Dermis blood vessel endothelial cell (primary cell): ENCODE measurements around the gene RALGAPA2. TPM values are rescaled to one million over a fixed set of nuclear protein-coding genes. Genes with fewer than 3 reads are reported as not detected.
A peak's percentile ranks its signal among the peaks of the same experiment; 100 is the strongest.

Experiments used
- DNase-seq: peaks from one replicate; pipeline ENCODE4 v3.0.0; 2010
- total RNA-seq: library from RNA; depleted of rRNA; stranded (reverse); fragments of >200 nt; gene quantifications from 2 replicates; pipeline ENCODE4 v1.2.3, GENCODE V29; 2014

The RALGAPA2 gene
- total RNA-seq, 1 donor from 2014 or later, result 102 TPM

GRCh38 chr20:20455926-20456325, 256.5 kb downstream of the RALGAPA2 start:
- no peak for DNase-seq

DNA sequence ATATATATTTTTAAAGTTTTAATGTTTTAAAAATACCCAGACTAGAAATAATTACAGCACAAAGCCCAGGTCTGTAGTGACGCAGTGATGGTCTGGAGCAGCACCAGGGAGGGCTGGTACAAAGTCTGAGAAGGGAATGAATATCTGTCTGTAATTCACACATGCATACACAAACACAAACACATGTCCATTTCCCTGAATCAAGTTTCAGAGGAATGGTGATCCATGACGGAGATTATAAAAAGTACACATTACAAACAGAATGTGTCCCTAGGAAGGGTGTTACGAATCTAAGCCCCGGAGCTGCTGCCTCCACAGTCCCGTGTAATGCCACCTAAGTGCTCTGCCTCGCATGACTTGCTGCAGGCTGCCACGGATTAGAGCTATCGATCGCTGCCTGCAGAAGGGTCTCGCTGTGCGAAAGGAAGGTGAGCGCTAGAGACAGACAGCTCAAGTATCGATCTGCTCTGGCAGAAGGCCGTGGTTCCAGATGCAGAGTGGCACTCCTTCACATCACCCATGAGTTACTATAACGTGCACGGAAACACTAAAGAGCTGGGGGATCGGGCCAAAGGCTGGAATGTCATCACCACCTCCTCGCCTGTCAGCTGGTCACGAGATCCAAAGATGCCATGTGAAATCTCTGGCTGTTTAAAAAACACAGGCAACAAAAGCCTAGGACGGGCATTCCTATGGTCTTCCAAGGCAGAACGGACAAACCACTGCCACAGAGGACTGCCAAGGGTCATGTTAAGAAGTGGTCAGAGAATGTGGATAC, 257.4 kb downstream of the RALGAPA2 start:
- DNase-seq, result no peak

- DNase-seq, result no peak
Measured at GRCh38 chr20:20454367-20454766, 258.1 kb downstream of the RALGAPA2 start.

GRCh38 chr20:20452254-20452676, 260.2 kb downstream of the RALGAPA2 start:
- peak; percentile 86 for DNase-seq

DNA sequence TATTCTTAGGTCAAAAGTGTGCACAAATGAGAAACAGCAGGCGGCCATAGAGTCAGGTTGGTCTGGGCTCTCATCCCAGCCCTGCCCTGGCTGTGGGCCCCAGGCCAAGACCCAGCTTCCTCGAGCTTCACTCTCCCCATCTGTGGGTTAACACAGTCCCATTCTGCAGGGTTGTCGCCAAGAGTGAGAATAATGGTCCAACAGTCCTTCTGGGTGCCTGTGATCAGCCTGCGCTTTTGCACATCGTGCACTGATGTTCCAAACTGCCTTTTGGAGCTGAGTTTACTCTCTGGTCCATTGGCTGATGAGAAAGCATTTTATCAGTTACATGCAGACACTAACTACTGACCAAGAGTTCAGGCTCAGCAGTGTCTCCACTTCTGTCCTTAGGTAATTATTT, 261.9 kb downstream of the RALGAPA2 start:
- DNase-seq, result no peak

DNA sequence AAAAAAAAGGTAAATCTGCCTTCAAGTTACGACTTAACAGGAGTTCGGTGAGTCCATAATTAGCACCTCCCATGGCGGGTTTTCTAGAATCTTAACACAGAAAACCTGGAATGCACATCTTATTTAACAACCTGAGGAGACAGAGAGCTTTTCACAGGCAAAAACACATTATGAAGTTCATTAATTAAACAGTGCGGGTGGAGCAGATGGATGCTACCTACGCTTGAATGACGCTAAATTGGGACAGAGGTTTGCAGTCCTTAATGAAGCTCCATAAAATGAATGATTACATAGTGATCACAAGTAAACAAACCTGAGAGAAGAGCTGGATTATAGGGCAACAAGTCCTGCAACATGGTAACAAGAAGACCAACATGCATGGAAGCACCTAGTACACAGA, 263.6 kb downstream of the RALGAPA2 start:
- DNase-seq, result no peak

- no peak for DNase-seq
Measured at GRCh38 chr20:20447196-20447595, 265.2 kb downstream of the RALGAPA2 start.

- DNase-seq, result no peak
Measured at GRCh38 chr20:20446425-20447015, 265.9 kb downstream of the RALGAPA2 start.

GRCh38 chr20:20446001-20446400, 266.4 kb downstream of the RALGAPA2 start:
- no peak for DNase-seq

DNA sequence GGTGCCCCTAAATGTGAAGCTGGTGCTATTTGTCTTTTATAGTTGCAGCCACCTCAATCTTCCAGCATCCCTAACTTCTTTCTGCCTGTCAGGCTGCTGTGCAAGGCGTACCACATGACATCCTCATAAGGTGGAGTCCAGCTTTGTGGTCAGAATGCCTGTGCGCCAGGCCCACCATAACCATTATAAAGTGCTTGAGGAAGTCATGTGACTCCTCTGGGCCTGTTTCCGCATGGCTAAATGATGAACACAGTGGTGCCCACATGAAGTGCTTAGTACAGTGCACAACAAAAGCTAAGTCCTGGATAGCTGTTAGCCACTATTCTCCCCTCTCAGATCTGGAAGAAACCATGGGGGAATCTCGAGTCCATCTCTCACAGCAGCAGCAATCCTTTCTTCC, 268.9 kb downstream of the RALGAPA2 start:
- DNase-seq, result no peak

GRCh38 chr20:20442466-20442865, 270.0 kb downstream of the RALGAPA2 start:
- DNase-seq, result no peak

- no peak for DNase-seq
Measured at GRCh38 chr20:20440886-20441658, 271.4 kb downstream of the RALGAPA2 start.

DNA sequence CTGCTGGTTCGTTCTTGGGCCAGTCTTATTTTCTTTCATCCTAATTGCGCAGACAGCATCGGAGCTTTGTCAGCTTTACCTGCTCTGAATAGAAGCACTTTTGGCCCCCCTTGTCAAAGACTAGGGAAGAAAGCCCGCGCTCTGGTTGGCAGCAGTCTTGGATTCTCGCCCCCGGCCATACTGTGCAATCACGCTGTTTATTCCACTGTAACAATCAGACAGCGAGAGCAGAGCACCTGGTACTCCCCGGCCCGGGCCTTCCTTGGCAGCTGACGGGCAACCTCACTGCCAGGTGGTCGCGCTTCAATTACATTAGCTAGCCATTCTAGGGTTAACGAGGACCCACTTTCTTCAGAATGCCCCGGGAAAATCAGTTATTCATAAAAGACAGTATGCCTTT, 272.0 kb downstream of the RALGAPA2 start:
- no peak for DNase-seq

GRCh38 chr20:20439602-20440190, 272.7 kb downstream of the RALGAPA2 start:
- no peak for DNase-seq

GRCh38 chr20:20437314-20437713, 275.1 kb downstream of the RALGAPA2 start:
- DNase-seq, result no peak

DNA sequence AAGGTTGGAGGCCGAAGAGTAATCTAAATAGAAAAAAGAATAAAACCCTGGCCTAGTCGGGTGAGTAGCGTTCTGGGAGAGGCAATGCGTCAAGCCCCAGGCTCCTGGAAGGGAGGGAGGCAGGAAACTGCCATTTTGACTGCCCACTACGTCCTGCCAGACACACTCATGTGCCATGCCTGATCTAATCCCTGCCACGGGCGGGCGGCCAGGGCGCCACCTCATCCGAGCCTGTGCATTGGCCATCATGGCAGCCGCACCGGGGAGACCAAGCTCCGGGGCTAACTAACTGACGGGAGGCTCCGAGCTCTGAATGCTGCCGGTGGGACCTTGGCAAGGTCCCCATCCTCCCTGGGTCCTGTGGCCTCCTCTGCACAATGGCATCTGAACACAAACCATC, 275.8 kb downstream of the RALGAPA2 start:
- DNase-seq, result no peak

- no peak for DNase-seq
Measured at GRCh38 chr20:20435453-20435852, 277.0 kb downstream of the RALGAPA2 start.

- DNase-seq, result no peak
Measured at GRCh38 chr20:20432618-20433286, 279.7 kb downstream of the RALGAPA2 start.

- DNase-seq, result no peak
Measured at GRCh38 chr20:20430066-20430465, 282.4 kb downstream of the RALGAPA2 start.

GRCh38 chr20:20428067-20428466, 284.4 kb downstream of the RALGAPA2 start:
- DNase-seq, result no peak

- DNase-seq, result no peak
Measured at GRCh38 chr20:20427227-20427864, 285.1 kb downstream of the RALGAPA2 start.

GRCh38 chr20:20426655-20426907, 285.9 kb downstream of the RALGAPA2 start:
- no peak for DNase-seq
